PC-3 (cell line): ENCODE measurements around the gene BMS1.

Experiments used
- CTCF ChIP-seq: fragments of 300-600 bp; sonication (generic); conservative IDR thresholded peaks from 2 replicates; pipeline ENCODE4 v1.5.1; 2017; ENCODE audit warnings: antibody characterized with exemption, low read depth, mild to moderate bottlenecking, low read length
- EZH2 ChIP-seq: fragments of 300-600 bp; sonication (generic); IDR thresholded peaks from one replicate; pipeline ENCODE4 v1.6.1; 2017; ENCODE audit warnings: antibody characterized with exemption, mild to moderate bottlenecking, low read length; ENCODE audit not compliant: unreplicated experiment
- EZH2phosphoT487 ChIP-seq: fragments of 300-600 bp; sonication (generic); IDR thresholded peaks from 2 replicates; pipeline ENCODE4 v1.6.1; 2018; ENCODE audit warnings: mild to moderate bottlenecking, antibody characterized with exemption, low read length, borderline replicate concordance

DNA sequence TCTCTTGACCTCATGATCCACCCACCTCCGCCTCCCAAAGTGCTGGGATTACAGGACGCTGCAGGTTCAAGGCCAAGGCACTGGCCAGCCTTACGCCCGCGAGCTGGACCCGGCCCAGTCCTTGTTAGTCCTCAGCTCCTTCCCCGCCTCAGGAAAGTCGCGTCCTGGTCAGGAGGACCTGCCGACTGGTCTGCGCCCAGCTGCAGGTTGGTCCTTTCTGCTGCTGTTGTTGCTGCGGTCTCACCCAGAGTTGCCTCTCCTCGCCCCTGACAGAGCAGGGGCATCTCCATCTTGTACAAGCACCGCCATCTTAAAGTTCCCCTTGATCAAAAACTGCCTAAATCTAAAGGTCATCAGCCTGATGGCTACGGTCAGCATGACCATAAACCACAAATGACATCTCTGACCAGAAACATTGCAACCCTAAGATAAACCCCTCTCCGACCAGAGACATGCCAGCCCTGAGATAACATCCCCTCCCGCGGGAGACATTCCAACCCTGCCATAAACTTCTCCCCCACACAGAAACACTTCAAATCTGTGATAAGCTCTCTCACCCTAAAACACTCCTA lies 13.9 kb upstream of the BMS1 start:
- TF ChIP-seq CTCF, result no peak
- no peak for TF ChIP-seq EZH2
- no peak for TF ChIP-seq EZH2phosphoT487
